Neuronal stem cell (in vitro differentiated cells): ENCODE data around the gene MRPS6. TPM values are rescaled to one million over a fixed set of nuclear protein-coding genes. Genes with fewer than 3 reads are reported as not detected.

Experiments used
- DNase-seq: peaks from one replicate; pipeline ENCODE4 v3.0.0-alpha.2; 2013; ENCODE audit warnings: low spot score
- H2AFZ ChIP-seq: one replicate; pipeline ENCODE4 v1.6.1; 2013; ENCODE audit warnings: mild to moderate bottlenecking, low read length, inconsistent platforms
- H2AK5ac ChIP-seq: 2 replicates; pipeline ENCODE4 v1.6.1; 2013; ENCODE audit warnings: low read depth, mild to moderate bottlenecking, inconsistent platforms, low read length, moderate library complexity, mixed read lengths
- H2BK120ac ChIP-seq: 2 replicates; pipeline ENCODE4 v1.6.1; 2013; ENCODE audit warnings: low read depth, mild to moderate bottlenecking, inconsistent platforms, low read length, moderate library complexity, mixed read lengths
- H2BK12ac ChIP-seq: one replicate; pipeline ENCODE4 v1.6.1; 2013; ENCODE audit warnings: low read length, inconsistent platforms
- H2BK15ac ChIP-seq: 2 replicates; pipeline ENCODE4 v1.6.1; 2013; ENCODE audit warnings: mild to moderate bottlenecking, low read length, inconsistent platforms, mixed read lengths
- H2BK5ac ChIP-seq: one replicate; pipeline ENCODE4 v1.6.1; 2013; ENCODE audit warnings: inconsistent platforms, mild to moderate bottlenecking, low read length, moderate library complexity
- H3K14ac ChIP-seq: one replicate; pipeline ENCODE4 v1.6.1; 2013; ENCODE audit warnings: low read length, inconsistent platforms
- H3K18ac ChIP-seq: 2 replicates; pipeline ENCODE4 v1.6.1; 2013; ENCODE audit warnings: low read length, inconsistent platforms
- H3K23ac ChIP-seq: 2 replicates; pipeline ENCODE4 v1.6.1; 2013; ENCODE audit warnings: low read depth, mild to moderate bottlenecking, mixed read lengths, low read length, inconsistent platforms; ENCODE audit not compliant: poor library complexity
- H3K27ac ChIP-seq: replicated peaks from 3 replicates; pipeline ENCODE4 v1.5.1; 2013; ENCODE audit warnings: low read length, inconsistent platforms
- H3K27me3 ChIP-seq, 3 experiments: 2 replicates each; pipeline ENCODE4 v1.6.1; 2013; ENCODE audit warnings: low read length in 3 of 3, mild to moderate bottlenecking in 2 of 3, inconsistent platforms in 1 of 3, low read depth in 1 of 3, mixed read lengths in 1 of 3, moderate library complexity in 1 of 3; ENCODE audit not compliant: control insufficient read depth in 3 of 3, insufficient read depth in 3 of 3
- H3K36me3 ChIP-seq, 2 donors: replicated peaks in 1 of 2; 2 replicates each; pipeline ENCODE4 v1.6.1; 2013; ENCODE audit warnings: low read length in 2 of 2; ENCODE audit not compliant: control insufficient read depth in 2 of 2, insufficient read depth in 2 of 2
- H3K4ac ChIP-seq: 2 replicates; pipeline ENCODE4 v1.6.1; 2013; ENCODE audit warnings: inconsistent platforms, mild to moderate bottlenecking, low read length, moderate library complexity
- H3K4me1 ChIP-seq, 2 donors: 1 replicate in 1 of 2; 2 replicates in 1 of 2; pipeline ENCODE4 v1.6.1; 2013; ENCODE audit warnings: low read length in 2 of 2, low read depth in 1 of 2; ENCODE audit not compliant: control insufficient read depth in 2 of 2, insufficient read depth in 1 of 2
- H3K4me2 ChIP-seq: one replicate; pipeline ENCODE4 v1.6.1; 2013; ENCODE audit warnings: mild to moderate bottlenecking, low read length, inconsistent platforms; ENCODE audit not compliant: insufficient read depth, poor library complexity, severe bottlenecking
- H3K4me3 ChIP-seq, 2 donors: 2 replicates each; pipeline ENCODE4 v1.5.1; 2013; ENCODE audit warnings: low read length in 2 of 2, mild to moderate bottlenecking in 2 of 2, inconsistent platforms in 1 of 2, moderate library complexity in 1 of 2
- H3K79me1 ChIP-seq: one replicate; pipeline ENCODE4 v1.6.1; 2013; ENCODE audit warnings: low read depth, mild to moderate bottlenecking, inconsistent platforms, low read length, moderate library complexity
- H3K9ac ChIP-seq: one replicate; pipeline ENCODE4 v1.6.1; 2013; ENCODE audit warnings: mild to moderate bottlenecking, low read depth, low read length, inconsistent platforms; ENCODE audit not compliant: poor library complexity
- H3K9me3 ChIP-seq, 2 donors: replicated peaks in 1 of 2; 2 replicates each; pipeline versions ENCODE3 to v1.6.1; 2013; ENCODE audit warnings: low read length in 2 of 2, mild to moderate bottlenecking in 2 of 2, inconsistent platforms in 1 of 2, low read depth in 1 of 2, mixed read lengths in 1 of 2, moderate library complexity in 1 of 2; ENCODE audit not compliant: control insufficient read depth in 2 of 2, insufficient read depth in 1 of 2
- H4K8ac ChIP-seq: one replicate; pipeline ENCODE4 v1.6.1; 2013; ENCODE audit warnings: low read depth, mild to moderate bottlenecking, inconsistent platforms, low read length, moderate library complexity
- H4K91ac ChIP-seq: one replicate; pipeline ENCODE4 v1.6.1; 2013; ENCODE audit warnings: low read length, low read depth, mild to moderate bottlenecking, inconsistent platforms; ENCODE audit not compliant: poor library complexity
- WGBS, 2 donors: extraction: QIAGEN DNeasy Blood & Tissue Kit; methylation state at CpG; one replicate each; pipeline ENCODE4 v1.1.7; 2013; ENCODE audit warnings: missing lambda C conversion rate in 2 of 2, mixed read lengths in 1 of 2; ENCODE audit not compliant: insufficient read length in 2 of 2, insufficient replicate concordance in 1 of 2; ENCODE audit errors: extremely low coverage in 2 of 2; 5-methylcytosine and 5-hydroxymethylcytosine counted together
- polyA plus RNA-seq, 2 experiments: library from polyadenylated mRNA; stranded (reverse); fragments of 200-250 nt; gene quantifications; one replicate each; pipeline ENCODE4 v1.2.3, GENCODE V29; 2013

MRPS6 gene
- 357 TPM for polyA plus RNA-seq (2013, experiment 1 of 2)
- 340 TPM for polyA plus RNA-seq (2013, experiment 2 of 2)

DNA sequence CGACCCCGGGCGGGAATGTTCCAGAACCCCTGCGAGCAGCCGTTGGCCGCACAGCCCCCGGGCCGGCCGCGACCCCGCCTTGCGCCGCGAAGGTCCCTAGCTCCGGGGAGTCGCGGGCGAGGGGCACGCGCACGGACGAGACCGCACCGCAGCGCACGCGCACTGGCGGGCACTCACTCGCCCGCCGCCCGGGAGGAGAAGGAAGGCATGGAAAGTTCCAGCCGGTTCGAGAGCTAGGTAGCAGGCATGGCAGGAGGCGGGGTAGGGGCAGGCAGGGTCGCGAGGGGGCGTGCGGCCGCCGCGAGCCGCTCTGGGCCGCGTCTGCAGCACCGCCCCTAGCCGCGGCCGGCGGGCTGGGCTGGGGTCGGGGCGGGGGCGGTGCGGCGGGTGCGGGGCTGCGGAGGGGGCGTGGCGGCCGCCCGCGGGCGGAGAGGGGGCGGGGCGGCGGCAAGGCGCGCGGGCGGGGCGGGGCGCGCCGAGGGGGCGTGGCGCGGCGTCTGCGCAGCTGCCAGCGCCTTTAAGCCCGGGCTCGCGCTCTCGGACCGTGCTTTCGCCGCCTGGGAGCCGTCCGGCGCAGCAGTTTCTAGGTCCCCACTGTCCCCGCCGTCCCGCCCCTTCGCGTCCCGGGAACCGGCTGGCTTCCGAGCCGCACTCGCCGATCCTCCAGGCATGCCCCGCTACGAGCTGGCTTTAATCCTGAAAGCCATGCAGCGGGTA, at the start of gene MRPS6, which contains the start of gene SLC5A3:
TSS of gene MRPS6 (plus strand) at position 547 of the 717 bp plus-strand sequence. CDS start at position 670, 123 bp downstream.
TSS of gene SLC5A3 (plus strand) at position 547 of the 717 bp plus-strand sequence. CDS start 21,621 bp downstream, outside the sequence.
- Histone ChIP-seq H2BK12ac (peak within 1 kb of the TSS; percentile 91), H4K8ac (peak within 1 kb of the TSS; percentile 89), H3K27ac (peak within 1 kb of the TSS; percentile 90), H3K79me1 (no peaks in the 10 kb centered on the region), H2BK5ac (peak within 1 kb of the TSS; percentile 88), H3K9me3 (no peaks in the 10 kb centered on the region), H3K4me3 (peak within 1 kb of the TSS; percentile 64 to 97), H3K4me2 (peak within 1 kb of the TSS; percentile 72), H2AFZ (peak within 1 kb of the TSS; percentile 96), H4K91ac (peak within 1 kb of the TSS; percentile 7), H3K4me1 (peaks cover 12 to 18% of the 10 kb centered on the region in 2 donors), H3K18ac (peak within 1 kb of the TSS; percentile 100), H3K27me3 (peaks cover 0 to 4% (median 0%) of the 10 kb centered on the region in 3 experiments), H3K14ac (peak within 1 kb of the TSS; percentile 97), H2AK5ac (peak within 1 kb of the TSS; percentile 98), H2BK120ac (peak within 1 kb of the TSS; percentile 99), H3K36me3 (peaks cover 4 to 28% of the 10 kb centered on the region in 2 donors), H3K4ac (no peak within 1 kb of the TSS), H2BK15ac (peak within 1 kb of the TSS; percentile 100), H3K9ac (peak within 1 kb of the TSS; percentile 95), H3K23ac (peak within 1 kb of the TSS; percentile 97)
- DNase-seq: peak; percentile 88
- WGBS, 2 donors: no CpG with 5 or more reads among the region's 104 CpGs

GRCh38 chr21:34023691-34024373, 49.5 kb upstream of the MRPS6 start:
- no peak overlapping the region for H2AK5ac ChIP-seq
- H2BK15ac ChIP-seq: no peak overlapping the region
- H3K36me3 ChIP-seq: no peaks in the 10 kb centered on the region
- peaks cover 0 to 2% of the 10 kb centered on the region in 2 donors for H3K9me3 ChIP-seq
- no peak overlapping the region for H4K91ac ChIP-seq
- no peak overlapping the region for H3K4me3 ChIP-seq
- H3K27ac ChIP-seq: no peak overlapping the region
- H3K4me2 ChIP-seq: no peak overlapping the region
- no peak overlapping the region for H3K4ac ChIP-seq
- no peaks in the 10 kb centered on the region for H3K27me3 ChIP-seq
- no peak overlapping the region for H3K14ac ChIP-seq
- H3K18ac ChIP-seq: no peak overlapping the region
- H3K9ac ChIP-seq: no peak overlapping the region
- H2BK120ac ChIP-seq: no peak overlapping the region
- H3K79me1 ChIP-seq: no peaks in the 10 kb centered on the region
- H2BK12ac ChIP-seq: no peak overlapping the region
- WGBS, 2 donors: no CpG with 5 or more reads among the region's 8 CpGs
- no peak overlapping the region for H4K8ac ChIP-seq
- H3K4me1 ChIP-seq: peaks cover 6 to 7% of the 10 kb centered on the region in 2 donors
- H3K23ac ChIP-seq: no peak overlapping the region
- H2AFZ ChIP-seq: no peak overlapping the region
- H2BK5ac ChIP-seq: no peak overlapping the region
- no peak for DNase-seq

DNA sequence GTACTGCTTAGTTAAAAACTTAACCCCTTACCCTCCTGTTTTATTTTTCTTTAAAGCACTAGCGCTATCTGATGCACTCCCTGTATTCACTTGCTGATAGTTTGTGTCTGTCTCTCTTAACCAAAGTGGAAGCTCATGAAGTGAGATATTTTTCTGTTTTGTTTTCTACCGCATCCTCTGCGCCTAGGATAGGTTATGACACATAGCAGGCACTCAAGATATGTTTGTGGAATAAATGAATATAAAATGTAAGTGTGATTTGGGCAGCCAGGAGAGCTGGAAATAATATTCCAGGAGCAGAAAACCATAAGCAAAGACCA, 49.0 kb upstream of the MRPS6 start:
- Histone ChIP-seq H4K8ac (no peak overlapping the region), H3K27me3 (no peaks in the 10 kb centered on the region), H4K91ac (no peak overlapping the region), H3K14ac (no peak overlapping the region), H2BK15ac (no peak overlapping the region), H3K36me3 (no peaks in the 10 kb centered on the region), H2AK5ac (no peak overlapping the region), H3K4ac (no peak overlapping the region), H3K18ac (no peak overlapping the region), H3K27ac (no peak overlapping the region), H2BK12ac (no peak overlapping the region), H3K4me3 (no peak overlapping the region), H2BK5ac (no peak overlapping the region), H3K9ac (no peak overlapping the region), H2AFZ (no peak overlapping the region), H3K23ac (no peak overlapping the region), H3K79me1 (no peaks in the 10 kb centered on the region), H3K4me2 (no peak overlapping the region), H3K9me3 (peaks cover 0 to 2% of the 10 kb centered on the region in 2 donors), H2BK120ac (no peak overlapping the region), H3K4me1 (peaks cover 6 to 7% of the 10 kb centered on the region in 2 donors)
- no peak for DNase-seq
- no CpG with 5 or more reads among the region's 3 CpGs for WGBS, 2 donors
